Activated naive CD8-positive, alpha-beta T cell treated with anti-CD3 and anti-CD28 coated beads, Interleukin-2, amount 50 U/mL, for 24 hours (primary cell): ENCODE data around the gene TNNI2.
"Not testable (repeated sequence)": the region's sequence is repeated elsewhere in the genome, so short reads cannot be mapped to it uniquely, and the experiment has no call there.

ENCODE experiments used
- ATAC-seq: fragments of 150-1000 bp; cut with Tn5 transposase; one replicate; pipeline ENCODE4 v1.10.0; 2021
- DNase-seq: peaks from one replicate; pipeline ENCODE4 v3.0.0; 2021
- H3K27ac Mint-ChIP-seq: one replicate; pipeline ENCODE4 v1.8.0; 2021; ENCODE audit warnings: mild to moderate bottlenecking, mixed read lengths
- H3K27me3 Mint-ChIP-seq: one replicate; pipeline ENCODE4 v1.8.0; 2021; ENCODE audit warnings: mixed read lengths
- H3K36me3 Mint-ChIP-seq: one replicate; pipeline ENCODE4 v1.8.0; 2021; ENCODE audit warnings: low read depth, mixed read lengths
- H3K4me1 Mint-ChIP-seq: one replicate; pipeline ENCODE4 v1.8.0; 2021; ENCODE audit warnings: mixed read lengths
- H3K4me3 Mint-ChIP-seq: one replicate; pipeline ENCODE4 v1.8.0; 2021; ENCODE audit warnings: mild to moderate bottlenecking, moderate library complexity, mixed read lengths
- H3K9me3 Mint-ChIP-seq: one replicate; pipeline ENCODE4 v1.8.0; 2021; ENCODE audit warnings: mixed read lengths

TNNI2 gene

GRCh38 chr11:1838426-1839144 lies at the start of gene TNNI2:
Gene TNNI2 (plus strand): TSS chr11:1838981. CDS start chr11:1839697, 716 bp downstream.
- Mint-ChIP-seq H3K36me3 (no peaks in the 10 kb centered on the region), H3K27ac (no peak within 1 kb of the TSS), H3K27me3 (peaks cover under 1% of the 10 kb centered on the region), H3K4me1 (peaks cover 13% of the 10 kb centered on the region), H3K4me3 (no peak within 1 kb of the TSS), H3K9me3 (no peaks in the 10 kb centered on the region)
- DNase-seq = no peak
- no peak for ATAC-seq

- Mint-ChIP-seq H3K27ac (no peak overlapping the region), H3K4me3 (no peak overlapping the region), H3K9me3 (no peaks in the 10 kb centered on the region), H3K36me3 (no peaks in the 10 kb centered on the region), H3K27me3 (peaks cover 6% of the 10 kb centered on the region), H3K4me1 (peaks cover 7% of the 10 kb centered on the region)
- DNase-seq (no peak), ATAC-seq (no peak)
Measured at GRCh38 chr11:1791912-1792311, 46.9 kb upstream of the TNNI2 start.

GRCh38 chr11:1792461-1792860 lies 46.3 kb upstream of the TNNI2 start:
- no peaks in the 10 kb centered on the region for H3K36me3 Mint-ChIP-seq
- ATAC-seq = no peak
- no peak for DNase-seq
- H3K27me3 Mint-ChIP-seq = peaks cover 6% of the 10 kb centered on the region
- H3K27ac Mint-ChIP-seq = peak overlapping the region; percentile 69
- H3K4me3 Mint-ChIP-seq = peak overlapping the region; percentile 67
- H3K9me3 Mint-ChIP-seq = no peaks in the 10 kb centered on the region
- peaks cover 7% of the 10 kb centered on the region for H3K4me1 Mint-ChIP-seq

GRCh38 chr11:1793081-1793480 lies 45.7 kb upstream of the TNNI2 start:
- Mint-ChIP-seq H3K4me3 (no peak overlapping the region), H3K36me3 (no peaks in the 10 kb centered on the region), H3K27me3 (peaks cover 9% of the 10 kb centered on the region), H3K4me1 (peaks cover 7% of the 10 kb centered on the region), H3K27ac (no peak overlapping the region), H3K9me3 (no peaks in the 10 kb centered on the region)
- no peak for DNase-seq
- ATAC-seq = no peak

- DNase-seq = no peak
- Mint-ChIP-seq H3K4me3 (no peak overlapping the region), H3K4me1 (peaks cover 7% of the 10 kb centered on the region), H3K27ac (no peak overlapping the region), H3K36me3 (no peaks in the 10 kb centered on the region), H3K27me3 (peaks cover 7% of the 10 kb centered on the region), H3K9me3 (no peaks in the 10 kb centered on the region)
- ATAC-seq = no peak
Measured at GRCh38 chr11:1796413-1797011, 42.3 kb upstream of the TNNI2 start.

GRCh38 chr11:1797391-1798125 lies 41.2 kb upstream of the TNNI2 start:
- H3K27me3 Mint-ChIP-seq = peaks cover 7% of the 10 kb centered on the region
- H3K4me3 Mint-ChIP-seq = no peak overlapping the region
- no peaks in the 10 kb centered on the region for H3K36me3 Mint-ChIP-seq
- ATAC-seq (no peak), DNase-seq (no peak)
- no peak overlapping the region for H3K27ac Mint-ChIP-seq
- H3K9me3 Mint-ChIP-seq = no peaks in the 10 kb centered on the region
- peaks cover 5% of the 10 kb centered on the region for H3K4me1 Mint-ChIP-seq

- Mint-ChIP-seq H3K27me3 (peaks cover 3% of the 10 kb centered on the region), H3K36me3 (no peaks in the 10 kb centered on the region), H3K4me3 (no peak overlapping the region), H3K4me1 (no peaks in the 10 kb centered on the region), H3K27ac (no peak overlapping the region), H3K9me3 (no peaks in the 10 kb centered on the region)
- DNase-seq (no peak), ATAC-seq (no peak)
Measured at GRCh38 chr11:1803246-1803645, 35.5 kb upstream of the TNNI2 start.

GRCh38 chr11:1803835-1804519 lies 34.8 kb upstream of the TNNI2 start:
- H3K9me3 Mint-ChIP-seq, H3K36me3 Mint-ChIP-seq, H3K4me3 Mint-ChIP-seq, H3K4me1 Mint-ChIP-seq, H3K27ac Mint-ChIP-seq, ATAC-seq, H3K27me3 Mint-ChIP-seq, DNase-seq: not testable (repeated sequence)

GRCh38 chr11:1805525-1805924 lies 33.3 kb upstream of the TNNI2 start:
- H3K27me3 Mint-ChIP-seq = peaks cover 3% of the 10 kb centered on the region
- H3K9me3 Mint-ChIP-seq = no peaks in the 10 kb centered on the region
- no peaks in the 10 kb centered on the region for H3K36me3 Mint-ChIP-seq
- no peaks in the 10 kb centered on the region for H3K4me1 Mint-ChIP-seq
- H3K27ac Mint-ChIP-seq = no peak overlapping the region
- DNase-seq = no peak
- ATAC-seq = no peak
- H3K4me3 Mint-ChIP-seq = no peak overlapping the region

- H3K4me1 Mint-ChIP-seq = no peaks in the 10 kb centered on the region
- DNase-seq (no peak), ATAC-seq (no peak)
- H3K36me3 Mint-ChIP-seq = no peaks in the 10 kb centered on the region
- peaks cover 8% of the 10 kb centered on the region for H3K27me3 Mint-ChIP-seq
- H3K4me3 Mint-ChIP-seq = no peak overlapping the region
- H3K9me3 Mint-ChIP-seq = no peaks in the 10 kb centered on the region
- H3K27ac Mint-ChIP-seq = no peak overlapping the region
Measured at GRCh38 chr11:1807264-1807995, 31.4 kb upstream of the TNNI2 start.

- Mint-ChIP-seq H3K36me3 (no peaks in the 10 kb centered on the region), H3K27me3 (peaks cover 8% of the 10 kb centered on the region), H3K4me3 (no peak overlapping the region), H3K4me1 (no peaks in the 10 kb centered on the region), H3K9me3 (no peaks in the 10 kb centered on the region), H3K27ac (peak overlapping the region; percentile 42)
- DNase-seq = no peak
- no peak for ATAC-seq
Measured at GRCh38 chr11:1810761-1811160, 28.0 kb upstream of the TNNI2 start.

GRCh38 chr11:1812274-1812673 lies 26.5 kb upstream of the TNNI2 start:
- no peak overlapping the region for H3K27ac Mint-ChIP-seq
- no peak for ATAC-seq
- no peaks in the 10 kb centered on the region for H3K4me1 Mint-ChIP-seq
- H3K4me3 Mint-ChIP-seq = no peak overlapping the region
- no peaks in the 10 kb centered on the region for H3K9me3 Mint-ChIP-seq
- no peaks in the 10 kb centered on the region for H3K36me3 Mint-ChIP-seq
- no peak for DNase-seq
- H3K27me3 Mint-ChIP-seq = peaks cover 8% of the 10 kb centered on the region

GRCh38 chr11:1812801-1813200 lies 26.0 kb upstream of the TNNI2 start:
- H3K27ac Mint-ChIP-seq = no peak overlapping the region
- H3K4me1 Mint-ChIP-seq = no peaks in the 10 kb centered on the region
- H3K4me3 Mint-ChIP-seq = no peak overlapping the region
- ATAC-seq (no peak), DNase-seq (no peak)
- no peaks in the 10 kb centered on the region for H3K9me3 Mint-ChIP-seq
- H3K27me3 Mint-ChIP-seq = peaks cover 8% of the 10 kb centered on the region
- H3K36me3 Mint-ChIP-seq = no peaks in the 10 kb centered on the region

- not testable (repeated sequence) for H3K9me3 Mint-ChIP-seq, H3K27ac Mint-ChIP-seq, H3K27me3 Mint-ChIP-seq, DNase-seq, H3K4me3 Mint-ChIP-seq, H3K36me3 Mint-ChIP-seq, H3K4me1 Mint-ChIP-seq, ATAC-seq
Measured at GRCh38 chr11:1813356-1813755, 25.4 kb upstream of the TNNI2 start.
